ENCODE results near the gene CBLC.
"Not testable (repeated sequence)": the region's sequence is repeated elsewhere in the genome, so short reads cannot be mapped to it uniquely, and the experiment has no call there.

Gene CBLC

DNA sequence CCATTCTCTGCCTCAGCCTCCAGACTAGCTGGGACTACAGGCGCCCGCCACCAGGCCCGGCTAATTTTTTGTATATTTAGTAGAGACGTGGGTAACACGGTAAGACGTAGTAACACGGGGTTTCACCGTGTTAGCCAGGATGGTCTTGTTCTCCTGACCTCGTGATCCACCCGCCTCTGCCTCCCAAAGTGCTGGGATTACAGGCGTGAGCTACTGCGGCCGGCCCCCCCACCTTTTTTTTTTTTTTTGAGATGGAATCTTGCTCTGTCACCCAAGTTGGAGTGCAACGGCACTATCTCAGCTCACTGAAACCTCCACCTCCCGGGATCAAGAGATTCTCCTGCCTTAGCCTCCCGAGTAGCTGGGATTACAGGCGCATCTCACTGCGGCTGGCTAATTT, 5.5 kb upstream of the CBLC start:
- not testable (repeated sequence) for H3K36me3 ChIP-seq (ENCODE audit: control insufficient read depth, insufficient read depth, low read length); H3K27ac ChIP-seq (ENCODE audit: low read depth, low read length); H3K4me1 ChIP-seq (ENCODE audit: control insufficient read depth, low read depth, low read length); H3K79me2 ChIP-seq (ENCODE audit: control insufficient read depth, insufficient read depth, low read length); H2BK5ac ChIP-seq (ENCODE audit: low read length); H4K8ac ChIP-seq (ENCODE audit: low read depth, low read length); DNase-seq; H3K23ac ChIP-seq (ENCODE audit: low read length); H3K56ac ChIP-seq (ENCODE audit: low read length); H3K27me3 ChIP-seq (ENCODE audit: insufficient read depth, low read length, poor library complexity); H3K4ac ChIP-seq (ENCODE audit: low read depth, low read length); H3K4me2 ChIP-seq (ENCODE audit: low read length); H3K4me3 ChIP-seq (ENCODE audit: low read length); H2AK5ac ChIP-seq (ENCODE audit: low read length); H3K18ac ChIP-seq (ENCODE audit: low read length); H3K79me1 ChIP-seq (ENCODE audit: low read length); H4K5ac ChIP-seq (ENCODE audit: low read length); H2BK15ac ChIP-seq (replicated peaks; ENCODE audit: low read depth); H3K9ac ChIP-seq (ENCODE audit: low read length); H2BK120ac ChIP-seq (ENCODE audit: low read depth, low read length)
- no CpG with 5 or more reads among the region's 18 CpGs for WGBS (ENCODE audit: extremely low coverage, insufficient coverage, low lambda C conversion rate)

DNA sequence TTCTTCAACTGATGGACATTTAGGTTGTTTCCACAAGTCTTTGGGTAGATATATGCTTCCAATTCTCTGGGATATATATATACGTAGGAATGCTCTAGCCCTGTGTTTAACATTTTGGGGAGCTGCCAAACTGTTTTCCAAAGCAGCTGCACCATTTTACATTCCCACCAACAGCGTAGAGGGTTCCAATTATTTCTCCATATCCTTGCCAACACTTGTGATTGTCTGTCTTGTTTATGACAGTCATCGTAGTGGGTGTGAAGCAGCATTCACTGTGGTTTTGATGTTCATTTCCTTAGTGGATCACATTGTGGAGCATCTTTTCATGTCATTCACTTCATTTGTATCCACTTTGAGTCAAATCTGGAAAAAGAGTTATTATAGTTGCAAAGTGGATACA, 4.7 kb upstream of the CBLC start:
- WGBS (ENCODE audit: extremely low coverage, insufficient coverage, low lambda C conversion rate), result no CpG with 5 or more reads among the region's 3 CpGs
- H3K79me1 ChIP-seq (ENCODE audit: low read length), result no peaks in the 10 kb centered on the region
- H3K4me3 ChIP-seq (ENCODE audit: low read length), result no peak overlapping the region
- no peak overlapping the region for H3K23ac ChIP-seq (ENCODE audit: low read length)
- H2AK5ac ChIP-seq (ENCODE audit: low read length), result no peak overlapping the region
- H3K9ac ChIP-seq (ENCODE audit: low read length), result no peak overlapping the region
- H4K8ac ChIP-seq (ENCODE audit: low read depth, low read length), result no peak overlapping the region
- no peaks in the 10 kb centered on the region for H3K36me3 ChIP-seq (ENCODE audit: control insufficient read depth, insufficient read depth, low read length)
- no peak overlapping the region for H2BK15ac ChIP-seq (replicated peaks; ENCODE audit: low read depth)
- H2BK120ac ChIP-seq (ENCODE audit: low read depth, low read length), result no peak overlapping the region
- H3K79me2 ChIP-seq (ENCODE audit: control insufficient read depth, insufficient read depth, low read length), result no peaks in the 10 kb centered on the region
- H3K18ac ChIP-seq (ENCODE audit: low read length), result no peak overlapping the region
- no peak overlapping the region for H2BK5ac ChIP-seq (ENCODE audit: low read length)
- no peaks in the 10 kb centered on the region for H3K27me3 ChIP-seq (ENCODE audit: insufficient read depth, low read length, poor library complexity)
- DNase-seq, result no peak
- H3K56ac ChIP-seq (ENCODE audit: low read length), result no peak overlapping the region
- H3K4ac ChIP-seq (ENCODE audit: low read depth, low read length), result no peak overlapping the region
- H3K4me1 ChIP-seq (ENCODE audit: control insufficient read depth, low read depth, low read length), result no peaks in the 10 kb centered on the region
- H3K27ac ChIP-seq (ENCODE audit: low read depth, low read length), result no peak overlapping the region
- no peak overlapping the region for H4K5ac ChIP-seq (ENCODE audit: low read length)
- no peak overlapping the region for H3K4me2 ChIP-seq (ENCODE audit: low read length)

DNA sequence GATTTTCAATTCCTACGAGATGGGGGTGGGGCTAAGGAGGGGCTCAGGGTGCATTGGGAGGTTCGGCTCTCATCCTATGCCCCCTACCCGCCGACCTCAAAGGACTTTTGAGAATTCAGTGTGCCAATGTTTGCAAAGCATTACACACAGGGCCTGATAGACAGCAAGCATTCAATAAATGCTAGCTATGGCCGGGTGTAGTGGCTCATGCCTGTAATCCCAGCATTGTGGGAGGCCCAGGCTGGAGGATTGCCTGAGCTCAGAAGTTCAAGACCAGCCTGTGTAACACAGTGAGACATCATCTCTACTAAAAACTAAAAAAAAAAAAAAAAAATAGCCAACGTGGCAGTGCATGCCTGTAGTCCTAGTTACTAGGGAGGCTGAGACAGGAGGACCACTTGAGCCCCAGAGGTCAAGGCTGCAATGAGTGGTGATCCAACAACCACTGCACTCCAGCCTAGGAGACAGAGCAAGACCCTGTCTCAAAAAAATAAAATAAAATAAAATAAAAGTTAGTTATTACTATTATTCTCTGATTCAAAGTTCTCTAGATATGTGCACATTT, 1.9 kb upstream of the CBLC start:
- no peaks in the 10 kb centered on the region for H3K27me3 ChIP-seq (ENCODE audit: insufficient read depth, low read length, poor library complexity)
- H3K27ac ChIP-seq (ENCODE audit: low read depth, low read length), result no peak overlapping the region
- H2BK5ac ChIP-seq (ENCODE audit: low read length), result no peak overlapping the region
- no peak overlapping the region for H3K23ac ChIP-seq (ENCODE audit: low read length)
- H3K79me2 ChIP-seq (ENCODE audit: control insufficient read depth, insufficient read depth, low read length), result no peaks in the 10 kb centered on the region
- H4K5ac ChIP-seq (ENCODE audit: low read length), result no peak overlapping the region
- no peak overlapping the region for H2AK5ac ChIP-seq (ENCODE audit: low read length)
- no peak overlapping the region for H4K8ac ChIP-seq (ENCODE audit: low read depth, low read length)
- H3K4me3 ChIP-seq (ENCODE audit: low read length), result no peak overlapping the region
- no peaks in the 10 kb centered on the region for H3K79me1 ChIP-seq (ENCODE audit: low read length)
- H3K18ac ChIP-seq (ENCODE audit: low read length), result no peak overlapping the region
- no peaks in the 10 kb centered on the region for H3K4me1 ChIP-seq (ENCODE audit: control insufficient read depth, low read depth, low read length)
- H3K4ac ChIP-seq (ENCODE audit: low read depth, low read length), result no peak overlapping the region
- H3K36me3 ChIP-seq (ENCODE audit: control insufficient read depth, insufficient read depth, low read length), result no peaks in the 10 kb centered on the region
- no CpG with 5 or more reads among the region's 6 CpGs for WGBS (ENCODE audit: extremely low coverage, insufficient coverage, low lambda C conversion rate)
- H3K56ac ChIP-seq (ENCODE audit: low read length), result no peak overlapping the region
- no peak overlapping the region for H3K9ac ChIP-seq (ENCODE audit: low read length)
- H2BK120ac ChIP-seq (ENCODE audit: low read depth, low read length), result no peak overlapping the region
- no peak overlapping the region for H2BK15ac ChIP-seq (replicated peaks; ENCODE audit: low read depth)
- no peak overlapping the region for H3K4me2 ChIP-seq (ENCODE audit: low read length)
- DNase-seq, result no peak

DNA sequence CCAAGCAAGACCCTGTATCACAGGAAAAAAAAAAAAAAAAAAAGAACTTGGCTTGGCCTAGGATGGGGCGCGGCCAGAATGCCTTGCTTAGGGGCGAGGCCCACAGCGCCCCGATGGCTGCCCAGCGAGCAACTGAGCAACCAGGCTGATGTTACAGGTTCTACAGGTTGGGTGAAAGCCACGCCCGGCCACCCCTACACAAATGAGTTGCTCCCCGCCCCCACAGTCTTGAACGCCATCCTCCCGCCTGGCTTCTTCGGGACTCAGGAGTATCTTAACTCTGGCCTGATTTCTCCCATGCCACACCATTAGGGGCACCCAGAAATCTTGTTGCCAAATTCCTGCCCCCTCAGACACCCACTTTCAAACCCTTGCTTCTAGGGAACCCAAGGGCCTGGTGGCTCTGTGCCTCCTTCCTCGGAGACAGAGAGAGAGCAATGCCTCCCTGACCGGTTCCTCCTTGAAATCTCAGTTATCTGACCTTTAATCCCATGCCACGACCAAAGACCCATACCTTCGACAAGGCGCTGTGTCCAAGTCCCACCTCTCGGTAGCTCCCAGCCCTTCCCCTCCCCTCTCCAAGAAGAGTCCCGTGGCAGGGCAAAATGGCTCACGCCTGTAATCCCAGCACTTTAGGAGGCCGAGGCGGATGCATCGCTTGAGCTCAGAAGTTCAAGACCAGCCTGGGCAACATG, 1.1 kb upstream of the CBLC start:
- H2BK15ac ChIP-seq (replicated peaks; ENCODE audit: low read depth), result no peak overlapping the region
- H4K5ac ChIP-seq (ENCODE audit: low read length), result no peak overlapping the region
- H3K4me2 ChIP-seq (ENCODE audit: low read length), result no peak overlapping the region
- H4K8ac ChIP-seq (ENCODE audit: low read depth, low read length), result no peak overlapping the region
- H3K4ac ChIP-seq (ENCODE audit: low read depth, low read length), result no peak overlapping the region
- H3K27ac ChIP-seq (ENCODE audit: low read depth, low read length), result no peak overlapping the region
- H2BK5ac ChIP-seq (ENCODE audit: low read length), result no peak overlapping the region
- no peak overlapping the region for H2BK120ac ChIP-seq (ENCODE audit: low read depth, low read length)
- H3K27me3 ChIP-seq (ENCODE audit: insufficient read depth, low read length, poor library complexity), result no peaks in the 10 kb centered on the region
- no peak overlapping the region for H3K18ac ChIP-seq (ENCODE audit: low read length)
- no peaks in the 10 kb centered on the region for H3K4me1 ChIP-seq (ENCODE audit: control insufficient read depth, low read depth, low read length)
- H3K56ac ChIP-seq (ENCODE audit: low read length), result no peak overlapping the region
- DNase-seq, result no peak
- H3K4me3 ChIP-seq (ENCODE audit: low read length), result no peak overlapping the region
- H3K23ac ChIP-seq (ENCODE audit: low read length), result no peak overlapping the region
- H3K79me1 ChIP-seq (ENCODE audit: low read length), result no peaks in the 10 kb centered on the region
- no peak overlapping the region for H2AK5ac ChIP-seq (ENCODE audit: low read length)
- H3K36me3 ChIP-seq (ENCODE audit: control insufficient read depth, insufficient read depth, low read length), result no peaks in the 10 kb centered on the region
- WGBS (ENCODE audit: extremely low coverage, insufficient coverage, low lambda C conversion rate), result no CpG with 5 or more reads among the region's 23 CpGs
- H3K9ac ChIP-seq (ENCODE audit: low read length), result no peak overlapping the region
- H3K79me2 ChIP-seq (ENCODE audit: control insufficient read depth, insufficient read depth, low read length), result no peaks in the 10 kb centered on the region

DNA sequence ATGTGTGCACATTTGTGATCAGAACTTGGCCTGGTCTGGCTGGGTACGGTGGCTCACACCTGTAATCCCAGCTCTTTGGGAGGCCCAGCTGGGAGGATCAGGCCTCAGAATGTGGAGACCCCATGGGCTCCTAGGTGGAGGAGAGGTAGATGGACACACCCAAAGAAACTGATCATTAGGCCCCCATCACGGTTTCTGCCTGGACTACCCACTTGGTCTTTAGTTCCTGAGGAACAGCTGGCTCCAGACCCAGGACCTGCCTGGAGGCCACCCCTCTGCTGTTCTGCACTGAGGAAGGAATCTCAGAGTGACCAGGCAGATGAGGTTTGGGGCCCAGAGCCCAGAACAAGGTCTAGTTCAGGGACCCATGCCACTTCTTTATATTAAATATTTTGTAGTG, 1.5 kb downstream of the CBLC start:
- H3K79me2 ChIP-seq (ENCODE audit: control insufficient read depth, insufficient read depth, low read length), result no peaks in the 10 kb centered on the region
- no peaks in the 10 kb centered on the region for H3K27me3 ChIP-seq (ENCODE audit: insufficient read depth, low read length, poor library complexity)
- H3K56ac ChIP-seq (ENCODE audit: low read length), result no peak overlapping the region
- no peaks in the 10 kb centered on the region for H3K36me3 ChIP-seq (ENCODE audit: control insufficient read depth, insufficient read depth, low read length)
- H3K27ac ChIP-seq (ENCODE audit: low read depth, low read length), result no peak overlapping the region
- no peak overlapping the region for H2BK15ac ChIP-seq (replicated peaks; ENCODE audit: low read depth)
- WGBS (ENCODE audit: extremely low coverage, insufficient coverage, low lambda C conversion rate), result no CpG with 5 or more reads among the region's 2 CpGs
- no peak overlapping the region for H4K5ac ChIP-seq (ENCODE audit: low read length)
- H3K4ac ChIP-seq (ENCODE audit: low read depth, low read length), result no peak overlapping the region
- DNase-seq, result no peak
- H3K4me2 ChIP-seq (ENCODE audit: low read length), result no peak overlapping the region
- H3K4me3 ChIP-seq (ENCODE audit: low read length), result no peak overlapping the region
- no peak overlapping the region for H3K18ac ChIP-seq (ENCODE audit: low read length)
- H3K4me1 ChIP-seq (ENCODE audit: control insufficient read depth, low read depth, low read length), result no peaks in the 10 kb centered on the region
- no peak overlapping the region for H3K23ac ChIP-seq (ENCODE audit: low read length)
- no peak overlapping the region for H2AK5ac ChIP-seq (ENCODE audit: low read length)
- no peaks in the 10 kb centered on the region for H3K79me1 ChIP-seq (ENCODE audit: low read length)
- no peak overlapping the region for H2BK5ac ChIP-seq (ENCODE audit: low read length)
- H4K8ac ChIP-seq (ENCODE audit: low read depth, low read length), result no peak overlapping the region
- H2BK120ac ChIP-seq (ENCODE audit: low read depth, low read length), result no peak overlapping the region
- H3K9ac ChIP-seq (ENCODE audit: low read length), result no peak overlapping the region

DNA sequence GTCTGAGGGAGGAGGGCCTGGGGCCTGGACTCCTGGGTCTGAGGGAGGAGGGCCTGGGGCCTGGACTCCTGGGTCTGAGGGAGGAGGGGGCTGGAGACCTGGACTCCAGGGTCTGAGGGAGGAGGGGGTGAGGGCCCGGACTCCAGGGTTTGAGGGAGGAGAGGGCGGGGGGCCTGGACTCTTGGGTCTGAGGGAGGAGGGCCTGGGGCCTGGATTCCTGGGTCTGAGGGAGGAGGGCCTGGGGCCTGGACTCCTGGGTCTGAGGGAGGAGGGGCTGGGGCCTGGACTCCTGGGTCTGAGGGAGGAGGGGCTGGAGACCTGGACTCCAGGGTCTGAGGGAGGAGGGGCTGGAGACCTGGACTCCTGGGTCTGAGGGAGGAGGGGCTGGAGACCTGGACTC, 4.0 kb downstream of the CBLC start:
- H3K4ac ChIP-seq (ENCODE audit: low read depth, low read length); H3K79me2 ChIP-seq (ENCODE audit: control insufficient read depth, insufficient read depth, low read length); H3K79me1 ChIP-seq (ENCODE audit: low read length); H3K9ac ChIP-seq (ENCODE audit: low read length); H2AK5ac ChIP-seq (ENCODE audit: low read length); H3K36me3 ChIP-seq (ENCODE audit: control insufficient read depth, insufficient read depth, low read length); H2BK15ac ChIP-seq (replicated peaks; ENCODE audit: low read depth); H3K56ac ChIP-seq (ENCODE audit: low read length); DNase-seq; H2BK120ac ChIP-seq (ENCODE audit: low read depth, low read length); H3K23ac ChIP-seq (ENCODE audit: low read length); H2BK5ac ChIP-seq (ENCODE audit: low read length); H4K5ac ChIP-seq (ENCODE audit: low read length); H3K4me1 ChIP-seq (ENCODE audit: control insufficient read depth, low read depth, low read length); H4K8ac ChIP-seq (ENCODE audit: low read depth, low read length); H3K4me2 ChIP-seq (ENCODE audit: low read length); H3K18ac ChIP-seq (ENCODE audit: low read length); H3K4me3 ChIP-seq (ENCODE audit: low read length); H3K27ac ChIP-seq (ENCODE audit: low read depth, low read length); H3K27me3 ChIP-seq (ENCODE audit: insufficient read depth, low read length, poor library complexity): not testable (repeated sequence)
- WGBS (ENCODE audit: extremely low coverage, insufficient coverage, low lambda C conversion rate), result no CpG with 5 or more reads among the region's 2 CpGs

All from mesendoderm (in vitro differentiated cells).